Globus pallidus (tissue), 1 donor: Measurements from ENCODE around the gene PIK3R2.

Experiments
- DNase-seq: peaks from one replicate; pipeline ENCODE4 v3.0.0-alpha.2; 2015; ENCODE audit warnings: low spot score

The PIK3R2 gene

DNA sequence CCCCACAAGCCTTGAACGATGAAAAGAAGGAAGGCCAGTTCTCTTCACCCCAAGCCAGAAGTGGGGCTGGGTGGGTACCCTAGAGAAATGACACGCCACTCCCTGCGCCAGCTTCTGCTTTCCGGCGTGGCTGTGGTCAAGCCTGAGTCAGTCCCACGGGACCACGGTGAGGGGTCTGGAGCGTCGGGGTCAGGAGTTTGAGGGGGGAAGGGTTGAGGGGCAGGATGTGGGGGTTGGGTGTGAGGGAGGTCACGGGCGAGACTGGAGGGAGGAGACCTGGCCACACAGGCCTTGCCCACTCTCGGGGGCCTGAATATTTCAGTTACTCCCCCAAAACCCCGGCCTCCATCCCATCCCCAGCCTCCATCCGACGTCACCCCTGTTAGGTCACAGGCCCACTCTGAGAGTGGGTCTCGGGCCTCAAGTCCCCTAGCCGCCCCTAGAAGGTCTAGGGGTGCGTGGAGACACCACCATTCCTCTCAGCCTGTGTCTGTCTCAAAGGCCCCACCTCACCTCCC is 20.1 kb downstream of the PIK3R2 start:
- DNase-seq: no peak

DNA sequence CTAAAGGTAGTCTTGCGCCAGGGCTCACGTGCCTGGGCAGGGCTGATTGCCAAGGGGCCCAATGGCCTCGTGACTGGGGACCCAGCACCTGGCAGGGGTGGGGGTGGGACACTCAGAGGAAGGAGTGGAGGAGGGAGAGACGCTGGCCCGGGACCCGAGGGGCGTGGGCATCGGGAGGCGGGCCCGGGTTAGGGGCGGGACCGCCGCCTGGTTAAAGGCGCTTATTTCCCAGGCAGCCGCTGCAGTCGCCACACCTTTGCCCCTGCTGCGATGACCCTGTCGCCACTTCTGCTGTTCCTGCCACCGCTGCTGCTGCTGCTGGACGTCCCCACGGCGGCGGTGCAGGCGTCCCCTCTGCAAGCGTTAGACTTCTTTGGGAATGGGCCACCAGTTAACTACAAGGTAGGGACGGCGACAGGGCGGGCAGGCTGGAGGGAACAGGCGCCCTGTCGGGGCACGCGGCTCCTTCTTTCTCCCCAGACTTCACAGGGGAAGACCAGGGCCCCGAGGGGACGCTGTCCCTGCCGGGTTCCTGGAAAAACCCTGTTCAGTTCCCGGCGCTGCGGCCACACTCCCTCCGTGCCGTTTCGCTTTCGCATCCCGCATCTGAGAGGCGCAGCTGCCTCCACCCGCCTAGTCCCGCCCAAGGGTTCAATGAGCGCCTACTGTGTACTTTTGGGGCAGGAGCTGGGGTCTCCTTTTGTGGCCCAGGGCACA is 20.8 kb downstream of the PIK3R2 start, which contains the start of gene IFI30:
Gene IFI30, plus strand, starts transcription at position 242 of the 717 bp plus-strand sequence. Its CDS starts 29 bp downstream, at position 271.
- DNase-seq: no peak

DNA sequence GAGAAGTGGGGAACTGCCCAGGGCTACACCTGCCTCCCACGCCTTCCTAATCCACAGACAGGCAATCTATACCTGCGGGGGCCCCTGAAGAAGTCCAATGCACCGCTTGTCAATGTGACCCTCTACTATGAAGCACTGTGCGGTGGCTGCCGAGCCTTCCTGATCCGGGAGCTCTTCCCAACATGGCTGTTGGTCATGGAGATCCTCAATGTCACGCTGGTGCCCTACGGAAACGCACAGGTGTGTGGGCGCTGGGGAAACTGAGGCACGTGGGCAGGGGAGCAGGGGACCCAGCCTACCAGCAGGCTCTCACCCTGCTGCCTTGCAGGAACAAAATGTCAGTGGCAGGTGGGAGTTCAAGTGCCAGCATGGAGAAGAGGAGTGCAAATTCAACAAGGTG is 22.0 kb downstream of the PIK3R2 start:
- no peak for DNase-seq

DNA sequence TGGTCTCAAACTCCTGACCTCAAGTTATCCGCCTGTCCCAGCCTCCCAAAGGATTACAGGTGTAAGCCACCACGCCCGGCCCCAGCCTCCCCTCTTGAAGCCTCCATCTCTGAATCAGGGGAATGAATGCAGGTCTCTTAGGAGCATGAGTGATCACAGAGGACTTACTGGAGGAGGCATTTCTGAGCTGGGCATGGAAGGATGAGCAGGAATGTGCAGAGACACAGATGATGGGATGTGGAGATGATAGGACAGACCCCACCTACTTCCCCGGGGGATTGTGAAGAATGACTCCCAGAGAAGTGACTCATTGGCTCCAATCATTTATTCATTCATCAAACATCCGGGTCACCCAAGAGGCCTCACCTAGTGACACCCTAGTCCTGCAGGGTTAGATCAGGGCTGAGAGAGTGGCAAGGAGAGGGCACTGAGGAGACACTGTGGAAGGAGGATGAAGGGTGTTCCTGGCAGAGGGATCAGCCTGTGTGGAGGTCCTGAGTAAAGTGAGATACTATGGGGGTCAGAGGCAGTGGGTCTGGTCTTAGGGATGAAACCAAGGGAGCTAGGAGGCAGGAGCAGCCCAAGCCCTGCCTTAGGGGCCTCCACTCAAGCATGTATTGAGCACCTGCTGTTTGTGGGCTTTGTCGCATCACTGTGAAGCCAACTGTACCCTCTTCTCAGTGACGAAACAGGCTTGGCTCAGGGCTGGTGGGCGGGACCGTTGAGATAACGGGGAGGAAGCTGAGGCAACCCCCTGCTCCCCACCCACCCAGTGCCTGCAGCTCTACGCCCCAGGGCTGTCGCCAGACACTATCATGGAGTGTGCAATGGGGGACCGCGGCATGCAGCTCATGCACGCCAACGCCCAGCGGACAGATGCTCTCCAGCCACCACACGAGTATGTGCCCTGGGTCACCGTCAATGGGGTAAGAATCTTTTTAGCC is 23.7 kb downstream of the PIK3R2 start:
- DNase-seq: no peak

DNA sequence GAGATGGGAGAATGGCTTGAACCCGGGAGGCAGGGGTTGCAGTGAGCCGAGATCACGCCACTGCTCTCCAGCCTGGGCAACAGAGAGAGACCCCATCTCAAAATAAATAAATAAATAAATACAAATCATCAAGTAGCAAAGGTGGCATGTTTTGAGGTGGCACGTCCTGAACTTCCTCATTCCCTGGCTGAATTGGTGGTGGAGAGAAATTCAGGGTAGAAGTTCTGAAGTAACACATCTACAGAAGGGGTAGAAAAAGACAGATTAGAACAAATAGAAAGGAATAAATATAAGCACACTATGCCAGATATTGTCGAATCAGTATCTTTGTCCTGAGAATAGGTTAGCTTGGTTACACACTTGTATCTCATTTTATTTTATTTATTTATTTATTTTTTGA is 27.0 kb downstream of the PIK3R2 start:
- DNase-seq: no peak

DNA sequence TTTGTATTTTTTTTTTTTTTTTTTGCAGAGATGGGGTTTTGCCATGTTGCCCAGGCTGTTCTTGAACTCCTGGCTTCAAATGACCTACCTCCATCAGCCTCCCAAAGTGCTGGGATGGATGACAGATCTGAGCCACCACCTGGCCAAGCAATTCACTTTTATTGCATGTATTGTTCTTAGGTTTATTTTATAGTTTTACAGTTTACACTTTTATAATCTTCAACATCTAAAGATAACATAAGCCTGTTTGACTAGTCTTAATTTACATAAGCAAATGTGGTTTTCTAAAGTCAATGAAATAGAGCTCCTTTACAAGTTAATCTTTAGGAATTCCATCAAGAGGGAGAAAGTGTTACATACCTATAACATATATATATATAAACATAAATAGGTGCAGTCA is 30.6 kb downstream of the PIK3R2 start:
- no peak for DNase-seq

DNA sequence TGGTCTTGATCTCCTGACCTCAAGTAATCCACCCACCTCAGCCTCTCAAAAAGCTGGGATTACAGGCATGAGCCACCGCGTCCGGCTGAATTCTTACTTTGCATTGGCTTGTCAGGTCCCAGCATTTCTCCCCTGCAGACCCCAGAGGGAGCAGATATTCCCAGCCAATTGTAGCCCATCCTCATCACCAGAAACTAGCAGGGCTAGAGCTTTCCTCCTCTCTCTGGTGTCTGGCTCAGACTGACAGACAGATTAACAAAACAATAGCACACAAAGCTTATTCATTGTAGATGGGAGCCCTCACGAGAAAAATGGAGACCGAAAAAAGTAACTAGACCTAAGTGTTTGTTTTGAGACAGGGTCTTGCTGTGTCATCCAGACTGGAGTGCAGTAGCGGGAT is 32.6 kb downstream of the PIK3R2 start:
- no peak for DNase-seq

DNA sequence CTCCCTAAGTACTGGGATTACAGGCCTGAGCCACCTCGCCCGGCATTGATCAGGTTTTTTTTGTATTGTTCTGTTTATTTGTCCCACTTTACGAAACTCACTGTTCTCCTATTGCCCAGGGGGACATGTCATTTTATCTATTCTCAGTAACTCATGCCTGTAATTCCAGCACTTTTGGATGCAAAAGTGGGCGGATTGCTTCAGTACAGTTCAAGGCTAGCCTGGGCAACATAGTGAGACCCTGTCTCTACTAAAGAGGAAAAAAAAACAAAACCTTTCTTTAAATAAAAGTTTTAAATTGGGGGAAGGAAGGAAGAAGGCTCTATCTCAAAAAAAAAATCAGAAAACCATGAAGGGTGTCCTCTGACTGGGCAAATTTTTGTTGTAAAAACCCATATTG is 37.3 kb downstream of the PIK3R2 start:
- DNase-seq: no peak

DNA sequence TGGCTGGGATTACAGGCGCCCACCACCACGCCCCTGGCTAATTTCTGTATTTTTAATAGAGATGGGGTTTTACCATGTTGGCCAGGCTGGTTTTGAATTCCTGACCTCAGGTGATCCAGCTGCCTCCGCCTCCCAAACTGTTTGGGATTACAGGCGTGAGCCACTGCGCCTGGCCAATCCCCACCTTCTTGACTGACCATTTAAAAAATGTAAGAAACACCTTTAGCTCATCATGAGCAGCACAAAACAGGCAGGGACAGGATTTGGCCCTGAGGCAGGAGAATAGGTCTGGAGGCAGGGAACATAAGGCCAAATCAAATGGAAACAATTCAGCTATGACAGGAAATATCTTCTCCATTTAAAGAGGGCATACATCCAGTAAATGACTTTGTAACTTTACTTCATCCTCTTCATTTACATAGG is 38.7 kb downstream of the PIK3R2 start:
- no peak for DNase-seq

DNA sequence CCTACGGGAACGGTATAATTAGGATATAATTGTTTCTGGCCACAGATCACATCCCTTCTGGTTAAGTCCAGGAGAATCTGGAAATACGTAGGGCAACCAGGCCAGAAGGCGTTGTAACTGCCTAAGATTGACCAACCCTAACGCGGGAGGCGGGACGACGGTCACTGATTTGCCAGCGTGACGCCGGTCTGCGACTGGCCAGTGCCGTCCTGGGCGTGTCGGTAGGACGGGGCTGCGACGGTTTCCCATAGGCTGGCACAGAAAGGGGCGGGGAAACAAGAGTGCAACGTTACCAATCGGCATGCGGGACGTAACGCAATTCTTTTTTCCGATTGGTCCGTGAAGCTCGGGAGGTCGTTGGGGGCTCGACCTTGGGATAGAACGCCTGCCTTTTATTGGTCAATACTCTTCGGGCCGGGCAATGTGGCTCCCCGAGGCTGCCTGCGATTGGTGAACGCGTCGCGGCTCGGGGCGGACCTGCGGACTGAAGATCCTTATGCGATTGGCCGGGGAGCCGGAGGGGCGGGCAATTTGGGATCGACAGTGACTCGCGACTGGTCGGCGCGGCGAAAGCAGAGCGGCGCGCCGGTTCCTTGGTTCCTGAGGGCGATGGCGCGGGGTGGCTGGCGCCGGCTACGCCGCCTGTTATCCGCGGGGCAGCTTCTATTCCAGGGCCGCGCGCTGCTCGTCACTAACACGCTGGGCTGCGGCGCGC is 39.9 kb downstream of the PIK3R2 start, which contains the start of gene MPV17L2:
Gene MPV17L2, plus strand, starts transcription at position 546 of the 715 bp plus-strand sequence. Its CDS starts 64 bp downstream, at position 610.
- DNase-seq: peak; percentile 100

DNA sequence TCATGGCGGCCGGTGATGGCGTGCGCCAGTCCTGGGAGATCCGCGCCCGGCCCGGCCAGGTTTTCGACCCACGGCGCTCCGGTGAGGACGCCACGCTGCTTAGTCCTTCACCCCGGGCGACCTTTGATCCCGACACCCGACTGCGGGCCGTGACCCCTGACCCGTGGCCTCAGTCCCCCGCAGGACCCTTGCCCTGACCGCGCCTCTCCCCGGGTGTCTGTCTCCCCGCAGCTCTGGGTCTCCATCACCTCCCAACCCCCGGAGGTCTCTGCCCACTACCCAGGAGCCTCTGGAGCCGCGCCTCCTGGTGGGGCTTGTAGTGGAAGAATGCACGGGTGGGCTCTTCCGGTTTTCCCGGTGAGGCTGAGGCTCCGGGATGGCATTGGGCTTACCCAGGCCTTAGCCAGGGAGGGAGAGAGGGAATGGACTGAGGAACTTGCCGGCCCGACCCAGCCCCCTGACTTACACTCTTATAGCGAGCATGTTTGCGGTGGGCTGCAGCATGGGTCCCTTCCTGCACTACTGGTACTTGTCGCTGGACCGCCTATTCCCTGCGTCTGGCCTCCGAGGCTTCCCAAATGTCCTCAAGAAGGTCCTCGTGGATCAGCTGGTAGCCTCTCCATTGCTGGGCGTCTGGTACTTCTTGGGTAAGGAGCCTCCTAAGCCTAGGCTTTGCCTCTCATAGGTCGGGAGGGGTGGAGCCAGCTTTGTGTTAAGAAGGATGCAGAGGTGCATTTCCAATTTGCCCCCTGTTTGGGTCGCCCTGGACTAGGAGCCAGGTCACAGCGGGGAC is 40.6 kb downstream of the PIK3R2 start:
- no peak for DNase-seq

DNA sequence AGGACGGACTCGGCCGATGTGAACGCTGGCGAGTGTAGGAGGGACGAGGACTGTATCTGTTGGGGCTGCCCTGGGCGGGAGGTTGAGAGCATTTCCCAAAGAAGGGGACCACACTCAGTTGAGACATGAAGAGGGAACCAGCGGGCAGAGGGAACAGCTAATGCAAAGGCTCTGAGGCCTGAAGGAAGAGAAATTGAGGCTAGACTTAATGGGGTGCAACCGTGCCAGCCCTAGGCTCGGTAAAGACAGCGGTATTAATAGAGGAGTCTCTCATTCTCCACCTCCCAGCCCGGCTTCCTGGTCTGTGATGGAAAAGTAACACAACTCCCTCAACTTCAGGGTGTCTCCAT is 41.2 kb downstream of the PIK3R2 start:
- DNase-seq: no peak

DNA sequence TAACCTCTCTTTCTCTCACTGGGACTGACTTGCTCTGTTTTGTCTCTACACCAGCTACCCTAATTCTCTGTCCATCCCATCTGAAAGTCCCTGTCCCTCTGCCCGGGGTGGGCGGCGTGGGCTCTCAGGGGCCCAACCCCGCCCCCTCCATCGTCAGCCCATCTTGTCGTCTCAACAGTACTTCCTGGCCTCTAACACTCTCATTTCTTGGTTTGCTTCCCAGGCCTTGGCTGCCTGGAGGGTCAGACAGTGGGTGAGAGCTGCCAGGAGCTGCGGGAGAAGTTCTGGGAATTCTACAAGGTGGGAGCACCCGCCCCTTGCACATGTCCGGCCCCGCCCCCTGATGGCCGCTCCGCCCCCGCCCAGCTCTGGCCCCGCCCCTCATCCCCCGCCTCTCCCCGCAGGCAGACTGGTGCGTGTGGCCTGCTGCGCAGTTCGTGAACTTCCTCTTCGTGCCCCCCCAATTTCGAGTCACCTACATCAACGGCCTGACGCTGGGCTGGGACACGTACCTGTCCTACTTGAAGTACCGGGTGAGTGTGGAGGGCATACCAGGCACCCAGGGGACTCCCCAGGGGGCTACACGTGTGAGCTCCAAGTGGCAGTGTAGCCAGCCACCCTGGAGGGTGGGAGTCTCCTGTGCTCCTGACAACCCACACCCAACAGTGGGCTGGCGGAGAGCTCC is 41.7 kb downstream of the PIK3R2 start:
- no peak for DNase-seq

DNA sequence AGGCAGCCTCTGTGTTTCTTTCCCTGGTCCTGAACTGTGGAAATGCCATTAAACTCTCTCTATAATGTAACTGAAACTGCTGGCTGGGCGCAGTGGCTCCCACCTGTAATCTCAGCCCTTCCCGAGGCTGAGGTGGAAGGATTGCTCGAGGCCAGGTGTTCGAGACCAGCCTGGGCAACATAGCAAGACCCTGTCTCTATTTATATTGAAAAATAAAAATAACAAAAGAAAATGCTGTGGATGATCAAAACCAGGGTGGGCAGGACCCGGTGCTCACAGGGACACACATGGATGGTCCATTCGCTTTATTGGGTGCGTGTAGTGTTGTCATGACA is 43.5 kb downstream of the PIK3R2 start:
- no peak for DNase-seq

DNA sequence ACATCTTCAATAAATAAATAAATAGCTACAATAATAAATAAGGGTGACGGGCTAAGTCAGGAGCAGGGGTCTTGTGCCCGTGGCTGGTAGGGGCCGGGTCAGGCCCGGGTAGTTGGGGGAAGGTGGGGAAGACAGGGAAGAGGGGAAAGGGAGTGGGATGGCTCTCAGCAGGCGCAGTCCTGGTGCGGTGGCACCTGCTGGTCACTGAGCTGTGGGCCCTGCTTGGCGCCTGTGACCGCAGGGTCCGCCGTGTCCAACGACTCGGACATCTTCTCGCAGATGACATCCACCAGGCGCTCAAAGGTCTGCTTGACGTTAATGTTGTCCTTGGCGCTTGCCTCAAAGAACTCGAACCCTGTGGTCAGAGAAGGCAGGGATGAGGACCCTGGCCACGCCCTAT is 44.3 kb downstream of the PIK3R2 start:
- DNase-seq: no peak

DNA sequence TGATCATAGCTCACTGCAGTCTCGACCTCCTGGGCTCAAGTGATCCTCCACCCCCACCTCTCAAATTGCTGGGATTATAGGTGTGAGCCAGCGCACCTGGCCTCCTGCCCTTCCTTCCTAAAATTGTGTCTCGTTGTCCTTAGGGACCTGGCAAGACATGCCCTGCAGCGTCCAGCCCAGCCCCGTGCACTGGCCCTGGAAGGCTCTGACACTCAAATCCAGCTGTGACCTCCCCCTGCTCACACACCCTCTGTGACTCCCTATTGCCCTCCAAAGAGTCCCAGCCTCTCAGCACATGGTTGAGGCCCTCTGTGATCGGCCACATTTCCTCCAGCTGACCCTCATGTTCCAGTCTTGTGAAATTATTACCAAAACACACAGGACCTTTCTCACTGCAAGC is 45.0 kb downstream of the PIK3R2 start:
- no peak for DNase-seq

DNA sequence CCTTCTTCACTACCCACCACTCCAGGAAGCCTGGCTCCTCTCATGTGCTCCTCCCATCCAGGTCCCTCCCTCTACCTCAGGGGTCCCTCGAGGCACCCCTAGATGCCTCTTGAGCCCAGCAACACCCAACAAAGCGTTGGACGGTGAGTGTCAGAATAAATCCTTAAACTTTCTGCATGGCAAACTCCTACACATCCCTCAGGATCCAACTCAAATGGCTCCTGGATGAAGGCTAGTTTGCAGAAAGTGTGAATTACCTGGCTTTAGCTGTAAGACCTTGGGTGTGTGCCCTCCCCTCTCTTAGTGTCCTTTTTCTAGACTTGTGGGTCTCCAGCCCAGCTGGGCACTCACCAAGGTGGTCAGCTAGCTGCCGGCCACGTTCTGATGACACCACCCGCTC is 45.4 kb downstream of the PIK3R2 start:
- no peak for DNase-seq

DNA sequence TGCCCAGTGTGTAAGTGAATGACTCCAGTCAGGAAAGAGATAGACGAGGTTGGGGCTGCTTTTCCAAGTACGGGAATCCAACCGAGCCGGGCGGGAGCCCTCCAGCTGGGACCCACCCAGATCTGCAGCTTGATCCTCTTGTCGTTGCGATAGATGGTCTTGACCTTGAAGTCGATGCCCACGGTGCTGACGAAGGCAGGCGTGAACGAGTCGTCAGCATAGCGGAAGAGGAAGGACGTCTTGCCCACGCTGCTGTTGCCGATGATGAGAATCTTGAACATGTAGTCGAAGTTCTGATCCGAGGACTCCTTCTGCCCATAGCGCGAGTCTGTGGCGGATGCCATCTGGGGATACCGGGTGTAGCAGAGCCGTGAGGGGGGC is 49.4 kb downstream of the PIK3R2 start:
- DNase-seq: no peak

DNA sequence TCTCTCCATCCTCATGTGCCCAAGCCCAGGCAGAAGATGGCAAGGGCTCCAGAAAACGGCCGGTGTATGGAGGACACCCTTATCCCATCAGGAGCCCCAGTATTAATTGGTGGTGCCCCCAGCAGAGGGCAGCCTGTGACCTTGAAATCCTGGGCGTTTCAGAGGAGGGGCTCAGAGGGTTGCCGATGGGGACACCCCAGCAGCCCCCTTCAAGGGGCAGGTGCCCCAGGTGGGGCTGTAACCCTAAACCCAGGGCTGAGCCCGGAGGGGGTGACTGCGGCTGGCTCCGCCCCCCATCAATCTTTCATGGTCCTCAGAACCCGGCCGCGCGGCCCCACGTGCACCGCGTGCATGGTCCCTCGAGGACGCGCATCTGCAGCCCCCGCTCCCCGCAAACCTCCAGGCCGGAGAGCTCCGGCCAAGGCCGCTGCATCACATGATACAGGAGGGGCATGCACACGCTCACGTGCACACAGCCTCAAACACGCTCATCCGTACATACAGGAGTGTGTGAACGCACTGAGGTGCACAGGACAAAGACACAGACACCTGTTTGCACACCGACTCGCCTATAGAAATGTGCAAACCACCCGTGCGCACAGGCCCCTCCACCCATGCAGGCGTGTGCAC is 49.9 kb downstream of the PIK3R2 start:
- no peak for DNase-seq

DNA sequence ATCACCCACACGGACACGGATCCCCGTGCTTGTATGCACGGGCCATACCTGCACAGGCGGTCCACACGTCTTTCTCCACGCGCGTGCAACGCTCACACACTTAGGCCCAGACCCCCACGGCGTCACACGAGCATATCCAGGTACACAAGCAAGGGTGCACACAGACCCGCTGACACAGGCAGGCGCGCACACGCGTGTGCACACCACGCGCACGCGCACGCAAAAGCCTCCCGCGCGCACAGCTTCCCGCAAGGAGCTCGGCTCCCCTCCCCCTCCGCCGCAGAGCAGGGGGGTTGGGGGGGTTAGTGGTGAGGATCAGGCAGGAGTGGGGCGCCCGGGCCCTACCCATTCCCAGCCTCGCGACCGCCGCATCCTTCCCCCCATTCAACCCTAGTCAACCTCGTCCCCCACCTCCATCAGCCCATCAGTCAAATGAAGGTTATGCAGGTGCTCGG is 50.5 kb downstream of the PIK3R2 start:
- DNase-seq: peak; percentile 64
